ENCODE results near the gene RASGRF2.

DNA sequence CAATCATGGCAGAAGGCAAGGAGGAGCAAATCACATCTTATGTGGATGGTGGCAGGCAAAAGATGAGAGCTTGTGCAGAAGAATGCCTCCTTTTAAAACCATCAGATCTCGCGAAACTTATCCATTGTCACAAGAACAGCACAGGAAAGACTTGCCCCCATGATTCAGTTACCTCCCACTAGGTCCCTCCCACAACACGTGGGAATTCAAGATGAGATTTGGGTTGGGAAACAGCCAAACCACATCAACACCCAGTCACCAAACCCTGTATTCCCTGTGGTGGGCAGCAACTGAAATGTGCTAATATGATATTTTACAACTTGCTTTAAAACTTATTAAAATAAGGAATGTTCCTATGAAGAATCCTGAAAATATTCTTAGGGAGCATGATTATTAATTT is 54.2 kb downstream of the RASGRF2 start:
- TF ChIP-seq CHD2 (IDR thresholded peaks at IDR 0.05; ENCODE audit: low read length): no peak
- TF ChIP-seq JUN (IDR thresholded peaks at IDR 0.05; ENCODE audit: low read depth, low read length): no peak
- TF ChIP-seq, protein P1, sequence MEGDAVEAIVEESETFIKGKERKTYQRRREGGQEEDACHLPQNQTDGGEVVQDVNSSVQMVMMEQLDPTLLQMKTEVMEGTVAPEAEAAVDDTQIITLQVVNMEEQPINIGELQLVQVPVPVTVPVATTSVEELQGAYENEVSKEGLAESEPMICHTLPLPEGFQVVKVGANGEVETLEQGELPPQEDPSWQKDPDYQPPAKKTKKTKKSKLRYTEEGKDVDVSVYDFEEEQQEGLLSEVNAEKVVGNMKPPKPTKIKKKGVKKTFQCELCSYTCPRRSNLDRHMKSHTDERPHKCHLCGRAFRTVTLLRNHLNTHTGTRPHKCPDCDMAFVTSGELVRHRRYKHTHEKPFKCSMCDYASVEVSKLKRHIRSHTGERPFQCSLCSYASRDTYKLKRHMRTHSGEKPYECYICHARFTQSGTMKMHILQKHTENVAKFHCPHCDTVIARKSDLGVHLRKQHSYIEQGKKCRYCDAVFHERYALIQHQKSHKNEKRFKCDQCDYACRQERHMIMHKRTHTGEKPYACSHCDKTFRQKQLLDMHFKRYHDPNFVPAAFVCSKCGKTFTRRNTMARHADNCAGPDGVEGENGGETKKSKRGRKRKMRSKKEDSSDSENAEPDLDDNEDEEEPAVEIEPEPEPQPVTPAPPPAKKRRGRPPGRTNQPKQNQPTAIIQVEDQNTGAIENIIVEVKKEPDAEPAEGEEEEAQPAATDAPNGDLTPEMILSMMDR (IDR thresholded peaks at IDR 0.05; ENCODE audit: control extremely low read depth in 1 of 3, insufficient read depth in 1 of 3, low read depth in 1 of 3, low read length in 3 of 3): no peak
- TF ChIP-seq HDAC2 (IDR thresholded peaks at IDR 0.05; ENCODE audit: borderline replicate concordance in 1 of 2, low read depth in 2 of 2, low read length in 2 of 2): no peak
- no peak for TF ChIP-seq NRF1 (IDR thresholded peaks at IDR 0.05; ENCODE audit: low read depth, low read length)
- no peak for TF ChIP-seq RAD21 (IDR thresholded peaks at IDR 0.05 in 1 of 2, conservative IDR thresholded peaks at IDR 0.05 in 1 of 2; ENCODE audit: low read depth in 2 of 2, low read length in 2 of 2)
- TF ChIP-seq, protein P2, sequence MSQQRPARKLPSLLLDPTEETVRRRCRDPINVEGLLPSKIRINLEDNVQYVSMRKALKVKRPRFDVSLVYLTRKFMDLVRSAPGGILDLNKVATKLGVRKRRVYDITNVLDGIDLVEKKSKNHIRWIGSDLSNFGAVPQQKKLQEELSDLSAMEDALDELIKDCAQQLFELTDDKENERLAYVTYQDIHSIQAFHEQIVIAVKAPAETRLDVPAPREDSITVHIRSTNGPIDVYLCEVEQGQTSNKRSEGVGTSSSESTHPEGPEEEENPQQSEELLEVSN (IDR thresholded peaks at IDR 0.05): no peak
- TF ChIP-seq JUND (IDR thresholded peaks at IDR 0.05; ENCODE audit: low read length): no peak
- TF ChIP-seq FOSL1 (IDR thresholded peaks at IDR 0.05; ENCODE audit: insufficient read depth, low read depth, low read length): no peak
- TF ChIP-seq RNF2 (IDR thresholded peaks at IDR 0.05; ENCODE audit: borderline replicate concordance, low read depth, low read length, missing control alignments, poor library complexity, severe bottlenecking): no peak
- no peak for TF ChIP-seq TCF12 (IDR thresholded peaks at IDR 0.05; ENCODE audit: low read depth, low read length)

All from H1 (cell line).